Measurements from ENCODE around the gene OR7G3.
A peak's percentile ranks its signal among the peaks of the same experiment; 100 is the strongest.

The OR7G3 gene

GRCh38 chr19:9126900-9127405, at the start of gene OR7G3:
OR7G3 (minus strand) TSS chr19:9126950; CDS start chr19:9126950, 0 bp downstream.
- no peak for DNase-seq

DNA sequence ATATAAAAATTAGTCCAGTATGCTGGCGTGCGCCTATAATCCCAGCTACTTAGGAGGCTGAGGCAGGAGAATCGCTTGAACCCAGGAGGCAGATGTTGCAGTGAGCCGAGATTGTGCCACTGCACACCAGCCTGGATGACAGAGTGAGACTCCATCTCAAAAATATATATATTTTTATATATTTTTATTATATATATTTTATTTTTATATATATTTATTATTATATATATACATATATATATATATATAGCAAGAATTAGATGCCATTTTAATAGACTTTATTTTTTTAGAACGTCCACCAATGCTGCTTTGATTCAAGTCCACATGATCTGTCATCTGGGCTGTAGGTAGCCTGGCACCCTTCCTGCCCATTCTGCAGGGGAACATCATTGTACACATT, 48.6 kb upstream of the OR7G3 start:
- no peak for DNase-seq

DNA sequence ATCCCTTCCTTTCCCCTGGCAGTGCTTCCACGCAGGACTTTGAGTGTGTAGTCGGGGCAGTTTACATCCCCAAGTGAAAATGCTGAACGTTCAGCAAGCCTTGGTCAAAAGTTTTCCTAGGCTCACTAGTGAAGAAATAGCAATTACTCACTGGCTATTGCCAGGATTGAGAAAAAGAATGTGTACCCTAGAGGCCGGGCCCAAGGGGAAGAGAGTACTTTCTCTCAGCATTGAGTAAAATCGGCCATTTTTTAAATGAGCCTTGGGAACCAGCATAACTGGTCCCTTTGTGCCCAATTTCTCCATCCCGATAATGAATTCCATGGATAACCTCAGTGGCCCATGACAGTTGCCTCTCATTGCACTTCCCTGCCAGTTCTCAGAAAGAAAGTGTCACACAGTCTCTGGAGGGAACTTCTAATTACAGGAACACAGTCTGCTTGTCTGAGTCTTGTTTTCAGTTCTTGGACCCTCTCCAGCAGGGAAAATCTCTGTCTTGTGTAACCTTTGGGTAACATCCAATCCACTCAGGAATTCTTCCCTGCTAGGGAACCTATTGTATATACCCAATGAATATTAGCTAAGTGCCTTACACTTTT, 44.7 kb upstream of the OR7G3 start:
- no peak for DNase-seq

- DNase-seq = no peak
These were observed 40.1 kb upstream of the OR7G3 start for GRCh38 chr19:9166846-9167245.

GRCh38 chr19:9165261-9165660, 38.5 kb upstream of the OR7G3 start:
- DNase-seq = no peak

- DNase-seq = no peak
These were observed 34.7 kb upstream of the OR7G3 start for GRCh38 chr19:9161427-9161826.

GRCh38 chr19:9159891-9160290, 33.1 kb upstream of the OR7G3 start:
- DNase-seq = no peak

DNA sequence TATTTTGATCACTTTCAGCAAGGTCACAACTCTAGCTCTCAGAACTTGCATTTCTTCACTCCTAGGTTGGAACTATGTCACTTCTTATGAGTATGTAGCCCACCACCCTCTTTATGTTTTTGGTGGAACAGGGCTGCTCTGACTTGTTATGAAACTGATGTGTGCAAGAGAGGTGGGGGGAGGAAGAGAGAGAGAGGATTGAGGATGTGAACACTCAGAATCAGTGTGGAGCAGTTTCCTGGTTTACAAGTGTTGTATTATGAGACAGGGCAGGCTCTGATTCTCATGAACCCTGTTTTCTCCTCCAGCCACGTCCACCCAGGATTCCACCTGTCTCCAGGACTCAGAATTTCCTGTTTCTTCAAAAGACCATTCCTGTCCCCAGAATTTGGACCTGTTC, 29.6 kb upstream of the OR7G3 start:
- DNase-seq = no peak

- no peak for DNase-seq
These were observed 28.8 kb upstream of the OR7G3 start for GRCh38 chr19:9155591-9155990.

DNA sequence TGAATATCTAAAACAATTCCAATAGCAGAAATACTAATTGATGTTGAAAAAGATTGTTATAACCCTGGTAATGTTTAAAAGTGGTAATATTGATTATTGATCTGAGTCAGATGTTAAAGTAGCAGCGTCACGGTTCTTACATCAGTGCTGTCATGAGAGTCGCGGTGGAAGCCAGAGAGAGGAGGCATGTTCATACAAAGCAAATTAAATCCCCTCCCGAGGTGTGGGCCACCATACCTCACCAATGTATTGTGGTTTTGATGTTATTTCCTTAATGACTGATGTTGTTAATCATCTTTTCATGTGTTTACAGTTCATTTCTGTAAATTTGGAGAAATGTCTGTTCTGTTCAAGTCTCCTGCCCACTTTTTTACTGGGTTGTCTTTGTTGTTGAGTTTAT, 24.6 kb upstream of the OR7G3 start:
- no peak for DNase-seq

DNA sequence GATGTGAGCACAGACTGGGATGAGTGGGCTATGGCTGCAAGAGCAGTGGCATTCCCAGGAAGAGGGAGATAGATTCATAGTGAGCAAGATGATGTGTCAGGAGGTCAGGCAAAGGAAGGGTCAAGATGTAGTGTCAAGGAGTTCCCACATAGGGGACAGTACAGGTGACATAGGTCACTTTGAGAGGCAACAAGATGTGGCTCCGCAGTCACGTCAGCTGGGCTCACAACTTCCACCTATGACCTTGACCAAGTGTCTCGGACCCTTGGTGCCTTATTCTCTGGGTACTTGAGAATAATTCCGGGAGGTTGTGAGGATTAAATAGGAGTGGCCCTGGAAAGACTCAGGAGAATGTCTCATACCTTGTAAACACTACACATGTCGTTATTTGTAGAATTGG, 23.9 kb upstream of the OR7G3 start:
- no peak for DNase-seq

DNA sequence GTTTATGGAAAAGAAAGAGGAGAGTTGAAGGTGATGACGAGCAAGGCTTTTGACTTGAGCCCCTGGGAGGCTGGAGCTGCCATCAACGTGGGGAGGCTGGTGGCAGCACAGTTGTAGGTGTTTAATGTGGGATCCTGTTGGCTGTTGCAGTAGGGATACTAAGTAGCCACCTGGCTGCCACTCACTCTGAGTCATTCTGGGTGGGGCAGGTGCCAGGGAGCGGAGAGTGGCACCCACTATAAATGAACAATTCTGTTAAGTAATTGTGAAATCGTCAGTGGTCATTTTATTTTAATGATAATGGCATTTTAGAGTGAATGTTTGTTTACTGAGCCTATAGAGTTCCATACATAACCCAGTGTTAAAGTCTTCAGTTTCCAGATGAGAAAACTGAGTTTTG, 23.2 kb upstream of the OR7G3 start:
- DNase-seq = no peak

DNA sequence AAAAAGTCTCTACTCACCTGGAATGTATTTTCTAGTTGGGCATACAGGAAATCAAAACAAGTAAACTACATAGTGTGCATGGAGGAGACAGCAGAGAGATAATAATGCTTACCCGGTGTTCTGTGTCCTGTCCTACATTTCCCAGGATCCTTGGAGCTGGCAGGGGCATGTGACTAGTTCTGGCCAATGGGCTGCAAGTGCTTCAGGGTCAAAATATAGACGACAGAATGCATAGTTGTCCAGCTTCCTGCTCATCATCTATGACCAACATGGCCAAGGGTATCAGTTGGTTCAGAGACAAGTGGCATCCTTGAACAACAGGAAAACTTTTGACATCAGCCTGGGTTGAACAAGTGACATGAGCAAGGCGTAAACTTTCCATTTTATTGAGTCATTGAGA, 21.9 kb upstream of the OR7G3 start:
- DNase-seq = no peak

- DNase-seq = no peak
These were observed 20.1 kb upstream of the OR7G3 start for GRCh38 chr19:9146882-9147281.

DNA sequence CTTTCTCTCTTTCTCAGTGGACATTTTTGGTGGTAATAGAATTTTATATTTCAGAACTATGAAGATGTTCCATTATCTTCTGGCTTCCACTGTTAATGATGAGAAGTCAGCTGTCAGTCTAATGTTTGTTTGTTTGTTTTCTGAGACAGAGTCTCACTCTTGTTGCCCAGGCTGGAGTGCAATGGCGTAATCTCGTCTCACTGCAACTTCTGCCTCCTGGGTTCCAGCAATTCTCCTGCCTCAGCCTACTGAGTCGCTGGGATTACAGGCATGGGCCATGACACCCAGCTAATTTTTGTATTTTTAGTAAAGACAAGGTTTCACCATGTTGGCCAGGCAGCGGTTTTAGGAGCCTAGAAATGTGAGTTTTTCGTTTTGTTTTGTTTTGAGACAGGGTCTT, 18.2 kb upstream of the OR7G3 start:
- no peak for DNase-seq

- peak; percentile 77 for DNase-seq
These were observed 13.6 kb upstream of the OR7G3 start, which contains the start of gene ZNF317 for GRCh38 chr19:9140159-9140874. ZNF317 (plus strand) TSS chr19:9140397; CDS start chr19:9156017, 15,620 bp downstream.

DNA sequence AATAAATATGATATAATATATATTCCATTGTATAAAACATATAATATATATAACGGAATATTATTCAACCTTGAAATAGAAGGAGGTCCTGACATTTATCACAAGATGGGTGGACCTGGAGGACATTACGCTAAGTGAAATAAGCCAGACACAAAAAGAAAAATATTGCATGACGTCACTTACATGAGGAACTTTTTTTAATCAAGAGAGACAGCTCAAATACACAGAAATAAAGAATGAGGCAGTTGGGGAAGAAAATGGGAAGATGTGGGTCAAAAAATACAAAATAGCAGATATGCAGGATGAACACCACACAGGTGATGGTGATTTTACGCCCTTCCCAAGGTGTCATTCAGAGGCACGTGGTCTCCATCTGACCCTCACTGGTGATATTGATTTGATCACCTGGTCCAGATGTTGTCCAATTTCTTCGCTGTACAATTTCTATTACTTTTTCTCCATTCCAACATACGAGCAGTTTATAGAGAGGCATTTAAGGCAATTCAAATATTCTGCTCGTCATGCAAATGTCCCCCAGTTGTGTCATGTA, 12.9 kb upstream of the OR7G3 start:
- no peak for DNase-seq

DNA sequence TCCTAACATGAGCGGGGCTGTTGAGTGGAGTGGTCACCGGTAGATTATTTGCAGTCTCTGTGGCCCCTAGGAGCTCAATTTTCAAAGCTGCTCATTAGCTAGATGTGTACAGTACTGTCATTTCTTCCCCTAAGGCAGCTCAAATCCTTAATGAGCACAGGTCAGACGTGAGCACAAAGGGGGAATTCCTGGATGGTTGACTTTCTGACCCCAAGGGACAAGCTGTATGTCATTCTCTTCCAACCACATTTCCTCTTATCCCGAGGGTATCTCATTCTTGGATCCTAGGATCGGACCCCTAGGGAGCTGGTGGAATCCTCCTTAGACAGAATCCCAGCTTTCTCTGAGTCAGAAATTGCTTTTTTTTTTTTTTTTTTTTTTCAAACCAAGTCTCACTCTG, 5.7 kb upstream of the OR7G3 start:
- no peak for DNase-seq

DNA sequence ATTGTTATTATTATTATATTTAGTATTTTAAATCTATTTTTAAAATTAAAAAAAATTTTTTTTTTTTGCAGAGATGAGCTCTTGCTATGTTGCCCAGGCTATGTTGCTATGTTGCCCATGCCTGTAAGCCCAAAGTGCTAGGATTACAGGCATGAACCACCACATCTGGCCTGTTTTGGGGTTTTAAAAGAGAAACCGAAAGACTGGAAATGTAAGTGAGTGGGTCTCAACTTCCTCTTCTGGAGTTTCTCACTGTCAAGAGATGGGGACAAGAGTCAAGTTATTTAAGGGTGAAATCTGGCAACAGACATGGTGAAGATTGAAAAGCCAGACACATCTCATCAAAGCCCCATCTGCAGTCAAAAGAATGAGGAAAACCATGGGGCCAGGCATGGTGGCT, 4.2 kb upstream of the OR7G3 start:
- no peak for DNase-seq

DNA sequence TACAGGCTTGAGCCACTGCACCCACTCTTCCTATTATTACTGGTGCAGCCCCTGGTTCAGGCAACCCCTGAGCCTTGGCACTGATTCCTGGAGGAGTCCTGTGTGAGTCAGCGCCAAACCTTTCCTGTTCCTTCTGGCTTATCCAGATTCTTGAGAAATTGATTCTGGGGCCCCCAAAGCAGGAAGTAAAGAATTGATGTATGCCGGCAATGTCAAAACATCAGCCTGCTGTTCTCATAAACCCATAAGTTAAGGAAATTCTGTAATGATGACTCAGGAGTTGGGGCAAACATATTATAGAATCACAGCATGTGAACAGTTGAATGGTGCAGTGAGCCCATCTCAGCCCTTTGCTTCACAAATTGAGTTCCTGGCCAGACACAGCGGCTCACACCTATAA, 1.4 kb upstream of the OR7G3 start:
- DNase-seq = no peak

GRCh38 chr19:9116547-9116946, 10.2 kb downstream of the OR7G3 start:
- no peak for DNase-seq

- DNase-seq = no peak
These were observed 11.4 kb downstream of the OR7G3 start, which contains the start of gene OR7G1 for GRCh38 chr19:9115307-9115813. OR7G1 (minus strand) TSS chr19:9115763; CDS start chr19:9115763, 0 bp downstream.

DNA sequence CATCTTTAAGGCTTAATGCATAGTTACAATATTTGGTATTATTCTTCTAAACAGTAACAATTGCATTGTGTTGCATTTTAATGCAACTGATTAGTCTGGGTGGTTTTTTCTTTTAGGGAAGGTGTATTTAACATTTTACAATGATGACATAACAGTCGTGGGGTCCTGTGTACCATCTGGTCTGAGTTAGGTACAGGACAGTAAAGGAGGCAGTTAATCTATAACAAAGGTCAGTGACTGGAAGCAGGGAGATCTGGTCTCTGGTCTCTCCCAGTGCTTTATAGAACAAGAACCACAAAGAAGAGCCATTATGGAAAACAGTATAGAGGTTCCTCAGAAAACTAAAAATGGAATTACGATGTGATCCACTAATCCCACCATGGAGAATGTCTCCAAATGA, 16.8 kb downstream of the OR7G3 start:
- DNase-seq = no peak

GRCh38 chr19:9107375-9107774, 19.4 kb downstream of the OR7G3 start, which contains the start of gene OR7G2:
OR7G2 (minus strand) TSS chr19:9107475; CDS start chr19:9103243, 4,232 bp downstream.
- no peak for DNase-seq

Data from DMS 273 treated with DMSO at 0.1 percent for 48 hours (cell line).